GM19467 (cell line): ENCODE data around the gene CPM.
A peak's percentile ranks its signal among the peaks of the same experiment; 100 is the strongest.

Experiments
- ATAC-seq: cut with Tn5 transposase; IDR thresholded peaks from one replicate; pipeline ENCODE4 v1.9.1; 2021; ENCODE audit warnings: mild to moderate bottlenecking, moderate library complexity; ENCODE audit not compliant: unreplicated experiment

CPM gene

GRCh38 chr12:68932961-68933893 is at the start of gene CPM:
CPM (minus strand) TSS chr12:68933171; CDS start chr12:68932837, 334 bp downstream.
- peak; percentile 97 for ATAC-seq

DNA sequence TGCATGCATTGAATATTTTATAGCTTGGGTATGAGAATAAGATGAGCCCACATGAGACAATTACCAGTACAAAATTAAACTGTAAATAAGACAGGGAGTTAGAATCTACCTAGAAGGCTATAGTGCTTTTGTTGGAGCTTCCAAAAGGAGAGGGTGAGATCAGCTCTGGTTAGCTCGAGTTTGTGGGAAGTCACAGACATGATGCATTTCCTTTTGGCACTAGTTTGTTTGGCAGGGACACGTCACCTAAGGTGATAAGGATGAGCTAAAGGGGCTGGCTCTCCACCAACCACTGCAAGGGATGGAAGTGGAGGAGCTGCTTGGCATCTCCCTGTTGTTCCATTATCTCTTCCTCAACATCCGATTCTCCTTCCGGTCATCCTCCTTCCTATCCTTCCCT is 48.5 kb upstream of the CPM start:
- ATAC-seq: no peak

GRCh38 chr12:68980476-68981212 is 47.7 kb upstream of the CPM start:
- no peak for ATAC-seq

GRCh38 chr12:68978678-68979077 is 45.7 kb upstream of the CPM start:
- ATAC-seq: no peak

- ATAC-seq: no peak
Measured at GRCh38 chr12:68977909-68978610, 45.1 kb upstream of the CPM start.

GRCh38 chr12:68977335-68977734 is 44.4 kb upstream of the CPM start:
- ATAC-seq: no peak

DNA sequence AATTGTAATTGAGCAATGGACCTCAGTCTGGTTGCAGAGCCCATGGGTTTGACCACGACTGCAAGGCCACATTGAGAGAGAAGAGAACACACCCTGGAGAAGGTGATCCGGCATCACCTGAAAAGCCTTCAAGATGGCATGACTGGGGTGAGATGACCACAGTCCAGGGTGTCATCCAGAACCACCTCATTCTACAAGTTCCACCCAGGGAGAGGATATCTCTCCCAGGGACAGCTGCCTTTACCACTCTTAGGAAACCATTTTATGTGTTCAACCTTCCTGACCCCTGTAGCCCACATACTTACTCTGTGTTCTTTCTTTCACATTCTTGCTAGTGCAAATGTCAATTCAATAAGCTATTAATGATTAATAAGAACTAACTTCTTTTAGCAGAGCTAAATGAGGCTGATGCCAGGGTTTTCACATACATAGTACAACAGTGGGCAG is 43.4 kb upstream of the CPM start:
- ATAC-seq: no peak

GRCh38 chr12:68975811-68976210 is 42.8 kb upstream of the CPM start:
- ATAC-seq: no peak

DNA sequence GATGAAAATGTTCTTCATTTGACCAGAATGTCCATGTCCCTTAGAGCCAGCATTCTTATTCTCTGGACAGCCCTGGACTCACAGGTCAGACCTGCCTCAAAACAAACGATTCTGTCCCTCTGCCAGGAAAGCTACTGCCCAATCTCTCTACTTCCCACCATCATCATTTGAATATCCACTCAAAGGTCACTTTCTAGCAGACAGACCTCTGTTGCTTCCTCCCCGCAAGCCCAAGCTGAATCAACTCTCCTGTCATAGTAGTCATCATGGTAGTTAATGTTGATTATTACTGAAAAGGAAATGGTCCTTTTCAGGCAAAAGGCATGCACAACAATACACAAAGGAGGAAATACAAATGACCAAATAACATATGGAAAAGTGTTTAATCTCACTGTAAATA is 39.6 kb upstream of the CPM start:
- ATAC-seq: no peak

GRCh38 chr12:68971404-68971803 is 38.4 kb upstream of the CPM start:
- ATAC-seq: no peak

- ATAC-seq: no peak
Measured at GRCh38 chr12:68970951-68971350, 38.0 kb upstream of the CPM start.

GRCh38 chr12:68970306-68970705 is 37.3 kb upstream of the CPM start:
- no peak for ATAC-seq

- ATAC-seq: no peak
Measured at GRCh38 chr12:68967046-68967445, 34.1 kb upstream of the CPM start.

- no peak for ATAC-seq
Measured at GRCh38 chr12:68963856-68964745, 31.1 kb upstream of the CPM start.

GRCh38 chr12:68962877-68963855 is 30.2 kb upstream of the CPM start:
- ATAC-seq: no peak

GRCh38 chr12:68959891-68960464 is 27.0 kb upstream of the CPM start:
- ATAC-seq: no peak

- no peak for ATAC-seq
Measured at GRCh38 chr12:68959143-68959858, 26.3 kb upstream of the CPM start.

DNA sequence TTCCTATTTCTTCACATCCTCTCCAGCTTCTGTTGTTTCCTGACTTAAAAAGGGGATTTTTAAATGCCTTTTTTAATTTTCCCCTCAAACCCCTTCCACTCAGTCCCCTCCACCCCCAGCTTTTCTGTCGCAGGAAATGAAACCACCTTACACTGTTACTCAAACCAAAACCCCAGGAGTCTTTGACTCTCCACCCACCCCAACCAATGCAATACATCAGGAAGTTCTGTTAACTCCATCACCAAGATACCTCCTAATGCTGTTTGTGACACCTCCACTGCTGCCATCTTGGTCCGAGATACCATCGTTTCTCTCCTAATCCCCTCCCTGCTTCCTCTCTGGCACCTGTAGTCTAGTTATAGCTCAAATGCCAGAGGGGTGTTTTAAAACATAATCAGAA is 25.4 kb upstream of the CPM start:
- peak; percentile 90 for ATAC-seq
